Measurements from ENCODE around the gene HNF4A.
"Not testable (repeated sequence)": the region's sequence is repeated elsewhere in the genome, so short reads cannot be mapped to it uniquely, and the experiment has no call there.

HNF4A gene

GRCh38 chr20:44454306-44454963 is 98.9 kb downstream of the HNF4A start:
- DNase-seq: no peak
- intact Hi-C loops (cut with DNase I): no loop called here

- no peak for DNase-seq
Observed at GRCh38 chr20:44455126-44455525, 99.6 kb downstream of the HNF4A start.

GRCh38 chr20:44456611-44457010 is 101.1 kb downstream of the HNF4A start:
- DNase-seq: no peak
- intact Hi-C loops (cut with DNase I): no loop called here

More at GRCh38 chr20:44455126-44455525, 99.6 kb downstream of the HNF4A start:
- intact Hi-C loops (cut with DNase I): no loop called here

- no peak for DNase-seq
- intact Hi-C loops (cut with DNase I): no loop called here
Observed at GRCh38 chr20:44457016-44457415, 101.5 kb downstream of the HNF4A start.

- no peak for DNase-seq
- intact Hi-C loops (cut with DNase I): no loop called here
Observed at GRCh38 chr20:44459271-44459670, 103.8 kb downstream of the HNF4A start.

GRCh38 chr20:44460795-44461141 is 105.3 kb downstream of the HNF4A start:
- intact Hi-C loops (cut with DNase I): no loop called here
- peak in 3 of 42 donors; percentile 12 to 45 (median 18) for DNase-seq

- no peak for DNase-seq
- intact Hi-C loops (cut with DNase I): no loop called here
Observed at GRCh38 chr20:44461142-44461802, 105.8 kb downstream of the HNF4A start.

- intact Hi-C loops (cut with DNase I): no loop called here
- no peak for DNase-seq
Observed at GRCh38 chr20:44461803-44462174, 106.3 kb downstream of the HNF4A start.

GRCh38 chr20:44463466-44463865 is 108.0 kb downstream of the HNF4A start:
- DNase-seq: no peak
- intact Hi-C loops (cut with DNase I): no loop called here

GRCh38 chr20:44464514-44464913 is 109.0 kb downstream of the HNF4A start:
- no peak for DNase-seq
- intact Hi-C loops (cut with DNase I): no loop called here

GRCh38 chr20:44465001-44465560 is 109.6 kb downstream of the HNF4A start:
- no peak for DNase-seq
- intact Hi-C loops (cut with DNase I): no loop called here

GRCh38 chr20:44467289-44467883 is 111.9 kb downstream of the HNF4A start:
- DNase-seq: no peak
- intact Hi-C loops (cut with DNase I): no loop called here

GRCh38 chr20:44468044-44468782 is 112.7 kb downstream of the HNF4A start:
- DNase-seq: no peak
- intact Hi-C loops (cut with DNase I): no loop called here

GRCh38 chr20:44470327-44470726 is 114.8 kb downstream of the HNF4A start:
- no peak for DNase-seq
- intact Hi-C loops (cut with DNase I): loop anchor here (10.0 kb wide), 1 partner anchor 134 kb away; no protein-coding TSS in a partner anchor

- intact Hi-C loops (cut with DNase I): loop anchor here (10.0 kb wide), 1 partner anchor 133 kb away; no protein-coding TSS in a partner anchor
- no peak for DNase-seq
Observed at GRCh38 chr20:44471481-44471882, 116.0 kb downstream of the HNF4A start.

GRCh38 chr20:44472283-44472682 is 116.8 kb downstream of the HNF4A start:
- not testable (repeated sequence) for DNase-seq
- intact Hi-C loops (cut with DNase I): loop anchor here (10.0 kb wide), 1 partner anchor 133 kb away; no protein-coding TSS in a partner anchor

GRCh38 chr20:44475372-44475693 is 119.8 kb downstream of the HNF4A start:
- intact Hi-C loops (cut with DNase I): loop anchor here (5.0 to 10.0 kb wide), 2 partner anchors 129 to 177 kb away; partner anchors contain the start of gene ADA
- no peak for DNase-seq

GRCh38 chr20:44475694-44476560 is 120.4 kb downstream of the HNF4A start, which contains the start of gene TTPAL:
Gene TTPAL (plus strand): TSS chr20:44475874. CDS start chr20:44480000, 4,126 bp downstream.
- DNase-seq: peak; percentile 62 to 95 (median 88)
- intact Hi-C loops (cut with DNase I): loop anchor here (5.0 to 10.0 kb wide), 2 partner anchors 129 to 176 kb away; partner anchors contain the start of gene ADA
